HepG2 (cell line): ENCODE measurements around the gene PRAC1. TPM values are rescaled to one million over a fixed set of nuclear protein-coding genes. Genes with fewer than 3 reads are reported as not detected.

ENCODE experiments used
- IKZF5 ChIP-seq: IDR thresholded peaks from 2 replicates; pipeline ENCODE4 v1.6.1; 2018; ENCODE audit warnings: missing genetic modification reagents, mild to moderate bottlenecking, missing compliant biosample characterization
- MED13 ChIP-seq: sonication (generic); formaldehyde crosslinking; IDR thresholded peaks from 2 replicates; pipeline ENCODE4 v1.5.0; 2020; ENCODE audit warnings: missing genetic modification reagents
- MTERF4 ChIP-seq: sonication (generic); formaldehyde crosslinking; IDR thresholded peaks from 2 replicates; pipeline ENCODE4 v1.8.0; 2023; ENCODE audit warnings: mild to moderate bottlenecking, missing genetic modification reagents
- NCOA5 ChIP-seq: sonication (generic); formaldehyde crosslinking; IDR thresholded peaks from 2 replicates; pipeline ENCODE4 v1.4.0; 2020; ENCODE audit warnings: missing genetic modification reagents
- NFKB2 ChIP-seq: sonication (generic); formaldehyde crosslinking; IDR thresholded peaks from 2 replicates; pipeline ENCODE4 v1.4.0; 2020; ENCODE audit warnings: missing genetic modification reagents, borderline replicate concordance
- SALL2 ChIP-seq: sonication (generic); formaldehyde crosslinking; IDR thresholded peaks from 2 replicates; pipeline ENCODE4 v1.8.1; 2023; ENCODE audit warnings: mild to moderate bottlenecking, missing genetic modification reagents, inconsistent platforms
- TGIF2 ChIP-seq: IDR thresholded peaks from 2 replicates; pipeline ENCODE4 v1.6.1; 2016; ENCODE audit warnings: control low read depth, missing compliant biosample characterization
- ZBTB38 ChIP-seq: sonication (generic); formaldehyde crosslinking; IDR thresholded peaks from 2 replicates; pipeline ENCODE4 v1.5.1; 2020; ENCODE audit warnings: mild to moderate bottlenecking, missing genetic modification reagents
- ZBTB46 ChIP-seq: sonication (generic); formaldehyde crosslinking; IDR thresholded peaks from 2 replicates; pipeline ENCODE4 v1.4.0; 2020; ENCODE audit warnings: mild to moderate bottlenecking, missing genetic modification reagents, borderline replicate concordance
- ZGPAT ChIP-seq: IDR thresholded peaks from 2 replicates; pipeline ENCODE4 v1.6.1; 2016; ENCODE audit warnings: mild to moderate bottlenecking
- ZNF205 ChIP-seq: IDR thresholded peaks from 2 replicates; pipeline ENCODE4 v1.6.1; 2018; ENCODE audit warnings: missing biosample characterization, missing genetic modification reagents
- ZNF333 ChIP-seq: sonication (generic); formaldehyde crosslinking; IDR thresholded peaks from 2 replicates; pipeline ENCODE4 v1.4.0; 2020; ENCODE audit warnings: mild to moderate bottlenecking, missing genetic modification reagents, borderline replicate concordance
- ZNF513 ChIP-seq: sonication (generic); formaldehyde crosslinking; conservative IDR thresholded peaks from 2 replicates; pipeline ENCODE4 v1.5.0; 2020; ENCODE audit warnings: missing genetic modification reagents
- ZNF644 ChIP-seq: IDR thresholded peaks from 2 replicates; pipeline ENCODE4 v1.6.1; 2016; ENCODE audit warnings: low read depth
- ZNF776 ChIP-seq: sonication (generic); formaldehyde crosslinking; IDR thresholded peaks from 2 replicates; pipeline ENCODE4 v1.4.0; 2020; ENCODE audit warnings: mild to moderate bottlenecking, missing genetic modification reagents
- polyA plus RNA-seq, 8 experiments: library from polyadenylated mRNA; depleted of rRNA in 3 of 8; stranded (reverse) in 7 of 8; unstranded in 1 of 8; fragments of >200 nt; fragmentation: Illumina TruSeq in 4 of 8; extraction: Trizol in 4 of 8; gene quantifications; 2 replicates each; pipeline versions ENCODE4 v1.2.1 to v1.2.3, GENCODE V29; 2011 to 2016; ENCODE audit warnings: low read depth in 4 of 8, missing spikeins in 1 of 8, mixed read lengths in 1 of 8; ENCODE audit not compliant: insufficient read depth in 1 of 8
- total RNA-seq, 5 experiments: library from RNA; depleted of rRNA; stranded (reverse); fragments of >200 nt; fragmentation: Illumina TruSeq; extraction: Trizol; gene quantifications; 2 replicates each; pipeline ENCODE4 v1.2.3, GENCODE V29; 2016; ENCODE audit warnings: low read depth in 1 of 5

Gene PRAC1
- total and polyA plus RNA-seq, 2 of the 13 experiments (the other 11 are each of a cell fraction or from before 2014, with no cell fraction given), result not detected

GRCh38 chr17:48678141-48678971, 44.0 kb downstream of the PRAC1 start (continued):
- no peak for TF ChIP-seq ZNF205 (CRISPR knock-in tag)
- peak; percentile 30; the same call in 1 of the 2 replicates for TF ChIP-seq ZBTB38 (CRISPR knock-in tag)
- TF ChIP-seq ZNF644, result peak; percentile 66
- 0 out of 2 replicates have a peak, but pooled peaks have one; percentile 46 for TF ChIP-seq SALL2
- no peak for TF ChIP-seq ZBTB46 (CRISPR knock-in tag)
- peak; percentile 70 for TF ChIP-seq ZGPAT (CRISPR knock-in tag)
- TF ChIP-seq TGIF2 (CRISPR knock-in tag), result no peak
- no peak for TF ChIP-seq MED13 (CRISPR knock-in tag)
- TF ChIP-seq IKZF5, result no peak; the same call in 1 of the 2 replicates
- no peak for TF ChIP-seq ZNF513 (CRISPR knock-in tag)
- TF ChIP-seq MTERF4, result peak; percentile 34; the same call in 1 of the 2 replicates
- TF ChIP-seq ZNF333 (CRISPR knock-in tag), result no peak; the same call in 1 of the 2 replicates
- TF ChIP-seq NFKB2, result 0 out of 2 replicates have a peak, but pooled peaks have one; percentile 41
- peak; percentile 56; the same call in 1 of the 2 replicates for TF ChIP-seq ZNF776 (CRISPR knock-in tag)
- TF ChIP-seq NCOA5 (CRISPR knock-in tag), result no peak
